Karpas-422 (cell line): Measurements from ENCODE around the gene SLC43A3. TPM values are rescaled to one million over a fixed set of nuclear protein-coding genes. Genes with fewer than 3 reads are reported as not detected.

ENCODE experiments used
- DNase-seq: peaks from one replicate; pipeline ENCODE4 v3.0.0-alpha.2; 2015
- H2AFZ ChIP-seq: fragments of 200-600 bp; sonication (generic); 2 replicates; pipeline ENCODE4 v1.6.1; 2014; ENCODE audit warnings: antibody characterized with exemption, low read length, mixed read lengths
- H3K27ac ChIP-seq: fragments of 200-600 bp; sonication (generic); 2 replicates; pipeline ENCODE4 v1.5.1; 2014; ENCODE audit warnings: mild to moderate bottlenecking, low read length, moderate library complexity
- H3K27me3 ChIP-seq: fragments of 200-600 bp; sonication (generic); 2 replicates; pipeline ENCODE4 v1.6.1; 2014; ENCODE audit warnings: low read length, mixed read lengths
- H3K36me3 ChIP-seq: fragments of 200-600 bp; sonication (generic); 2 replicates; pipeline ENCODE4 v1.6.1; 2014; ENCODE audit warnings: low read length, mixed read lengths; ENCODE audit not compliant: insufficient read depth
- H3K4me1 ChIP-seq: fragments of 200-600 bp; sonication (generic); 2 replicates; pipeline ENCODE4 v1.6.1; 2014; ENCODE audit warnings: mild to moderate bottlenecking, low read length, mixed read lengths
- H3K4me2 ChIP-seq: fragments of 200-600 bp; sonication (generic); 2 replicates; pipeline ENCODE4 v1.6.1; 2014; ENCODE audit warnings: low read length, low read depth, mild to moderate bottlenecking; ENCODE audit not compliant: poor library complexity, severe bottlenecking
- H3K4me3 ChIP-seq: fragments of 200-600 bp; sonication (generic); 2 replicates; pipeline ENCODE4 v1.5.1; 2014; ENCODE audit warnings: mild to moderate bottlenecking, antibody characterized with exemption, low read length, mixed read lengths
- H3K79me2 ChIP-seq: fragments of 200-600 bp; sonication (generic); 2 replicates; pipeline ENCODE4 v1.6.1; 2014; ENCODE audit warnings: mild to moderate bottlenecking, low read length, mixed read lengths
- H3K9ac ChIP-seq: fragments of 200-600 bp; sonication (generic); 2 replicates; pipeline ENCODE4 v1.6.0; 2014; ENCODE audit warnings: low read length
- H3K9me2 ChIP-seq: fragments of 200-600 bp; sonication (generic), shearing (Covaris generic); replicated peaks from 2 replicates; pipeline ENCODE4 v1.6.0; 2014; ENCODE audit warnings: mild to moderate bottlenecking, low read length, moderate library complexity; ENCODE audit not compliant: insufficient read depth
- H3K9me3 ChIP-seq: fragments of 300-700, 200-600 bp; sonication (generic); 2 replicates; pipeline ENCODE4 v1.6.1; 2014; ENCODE audit warnings: low read length, mixed read lengths
- H4K20me1 ChIP-seq: fragments of 200-600 bp; sonication (generic); 2 replicates; pipeline ENCODE4 v1.6.1; 2014; ENCODE audit warnings: mild to moderate bottlenecking, antibody characterized with exemption, low read length, low read depth; ENCODE audit not compliant: insufficient read depth
- total RNA-seq: library from RNA; depleted of rRNA; stranded (reverse); fragments of >200 nt; shearing (Covaris generic); gene quantifications from 2 replicates; pipeline ENCODE4 v1.2.3, GENCODE V29; 2014; ENCODE audit warnings: low replicate concordance

The SLC43A3 gene
- total RNA-seq, 1 experiment from 2014 or later = 69.3 TPM

- Histone ChIP-seq H3K4me2 (no peak overlapping the region), H3K9me2 (no peaks in the 10 kb centered on the region), H3K36me3 (peaks cover 75% of the 10 kb centered on the region), H3K27me3 (no peaks in the 10 kb centered on the region), H3K79me2 (peaks cover 33% of the 10 kb centered on the region), H3K4me1 (peaks cover 21% of the 10 kb centered on the region), H2AFZ (no peak overlapping the region), H4K20me1 (peaks cover 8% of the 10 kb centered on the region; the same call in 1 of the 2 replicates), H3K9me3 (no peaks in the 10 kb centered on the region), H3K4me3 (no peak overlapping the region), H3K9ac (no peak overlapping the region), H3K27ac (no peak overlapping the region)
- no peak for DNase-seq
Observed at GRCh38 chr11:57421066-57421465, 5.9 kb downstream of the SLC43A3 start.

GRCh38 chr11:57419146-57419545, 7.8 kb downstream of the SLC43A3 start:
- Histone ChIP-seq H4K20me1 (peaks cover 11% of the 10 kb centered on the region; the same call in 1 of the 2 replicates), H3K36me3 (peaks cover 74% of the 10 kb centered on the region)

GRCh38 chr11:57418131-57418530, 8.8 kb downstream of the SLC43A3 start:
- Histone ChIP-seq H3K4me2 (no peak overlapping the region), H3K27me3 (no peaks in the 10 kb centered on the region), H4K20me1 (peaks cover 11% of the 10 kb centered on the region; the same call in 1 of the 2 replicates), H3K9ac (no peak overlapping the region), H3K79me2 (peaks cover 9% of the 10 kb centered on the region; the same call in 1 of the 2 replicates), H2AFZ (no peak overlapping the region), H3K9me2 (no peaks in the 10 kb centered on the region), H3K27ac (no peak overlapping the region), H3K4me3 (no peak overlapping the region), H3K9me3 (no peaks in the 10 kb centered on the region), H3K4me1 (no peaks in the 10 kb centered on the region), H3K36me3 (peaks cover 77% of the 10 kb centered on the region)
- no peak for DNase-seq

More at GRCh38 chr11:57419146-57419545, 7.8 kb downstream of the SLC43A3 start:
- no peak overlapping the region for H2AFZ ChIP-seq
- H3K27ac ChIP-seq = no peak overlapping the region
- H3K4me1 ChIP-seq = peaks cover 2% of the 10 kb centered on the region
- no peaks in the 10 kb centered on the region for H3K9me2 ChIP-seq
- no peak overlapping the region for H3K9ac ChIP-seq
- no peaks in the 10 kb centered on the region for H3K27me3 ChIP-seq
- no peak overlapping the region for H3K4me2 ChIP-seq
- no peak overlapping the region for H3K4me3 ChIP-seq
- DNase-seq = no peak
- no peaks in the 10 kb centered on the region for H3K9me3 ChIP-seq
- H3K79me2 ChIP-seq = peaks cover 14% of the 10 kb centered on the region

GRCh38 chr11:57417056-57417455, 9.9 kb downstream of the SLC43A3 start:
- Histone ChIP-seq H3K27me3 (no peaks in the 10 kb centered on the region), H3K4me3 (no peak overlapping the region), H3K27ac (no peak overlapping the region), H3K4me1 (no peaks in the 10 kb centered on the region), H3K36me3 (peaks cover 72% of the 10 kb centered on the region), H3K4me2 (no peak overlapping the region), H3K9me2 (no peaks in the 10 kb centered on the region), H3K9ac (no peak overlapping the region), H4K20me1 (peaks cover 11% of the 10 kb centered on the region; the same call in 1 of the 2 replicates), H2AFZ (no peak overlapping the region), H3K79me2 (peaks cover 3% of the 10 kb centered on the region; the same call in 1 of the 2 replicates), H3K9me3 (no peaks in the 10 kb centered on the region)
- DNase-seq = no peak

- Histone ChIP-seq H3K36me3 (peaks cover 76% of the 10 kb centered on the region), H3K27me3 (no peaks in the 10 kb centered on the region), H3K4me2 (no peak overlapping the region), H3K4me1 (no peaks in the 10 kb centered on the region), H3K4me3 (no peak overlapping the region), H2AFZ (no peak overlapping the region), H3K79me2 (peaks cover 3% of the 10 kb centered on the region; the same call in 1 of the 2 replicates), H4K20me1 (peaks cover 11% of the 10 kb centered on the region; the same call in 1 of the 2 replicates), H3K9me3 (no peaks in the 10 kb centered on the region), H3K9ac (no peak overlapping the region), H3K9me2 (no peaks in the 10 kb centered on the region), H3K27ac (no peak overlapping the region)
- no peak for DNase-seq
Observed at GRCh38 chr11:57416436-57416835, 10.5 kb downstream of the SLC43A3 start.

GRCh38 chr11:57414612-57415212, 12.2 kb downstream of the SLC43A3 start:
- no peak overlapping the region for H3K4me3 ChIP-seq
- no peak for DNase-seq
- H3K4me1 ChIP-seq = no peaks in the 10 kb centered on the region
- H3K36me3 ChIP-seq = peaks cover 70% of the 10 kb centered on the region
- no peak overlapping the region for H3K27ac ChIP-seq
- H3K9me3 ChIP-seq = no peaks in the 10 kb centered on the region
- no peak overlapping the region for H2AFZ ChIP-seq
- H3K79me2 ChIP-seq = peaks cover 3% of the 10 kb centered on the region; the same call in 1 of the 2 replicates
- H3K27me3 ChIP-seq = no peaks in the 10 kb centered on the region
- no peaks in the 10 kb centered on the region for H3K9me2 ChIP-seq
- no peak overlapping the region for H3K4me2 ChIP-seq
- H3K9ac ChIP-seq = no peak overlapping the region
- peaks cover 15% of the 10 kb centered on the region; the same call in 1 of the 2 replicates for H4K20me1 ChIP-seq

- Histone ChIP-seq H3K9me2 (no peaks in the 10 kb centered on the region), H3K4me1 (no peaks in the 10 kb centered on the region), H3K36me3 (peaks cover 72% of the 10 kb centered on the region), H2AFZ (no peak overlapping the region), H3K9ac (no peak overlapping the region), H3K79me2 (peaks cover 3% of the 10 kb centered on the region; the same call in 1 of the 2 replicates), H3K27me3 (no peaks in the 10 kb centered on the region), H4K20me1 (peaks cover 15% of the 10 kb centered on the region; the same call in 1 of the 2 replicates), H3K27ac (no peak overlapping the region), H3K4me3 (no peak overlapping the region), H3K4me2 (no peak overlapping the region), H3K9me3 (no peaks in the 10 kb centered on the region)
- no peak for DNase-seq
Observed at GRCh38 chr11:57413681-57414080, 13.2 kb downstream of the SLC43A3 start.

- Histone ChIP-seq H4K20me1 (peaks cover 10% of the 10 kb centered on the region; the same call in 1 of the 2 replicates), H3K9me2 (no peaks in the 10 kb centered on the region), H3K9me3 (no peaks in the 10 kb centered on the region), H3K9ac (no peak overlapping the region), H3K27me3 (no peaks in the 10 kb centered on the region), H3K4me3 (no peak overlapping the region), H3K4me2 (no peak overlapping the region), H3K79me2 (no peaks in the 10 kb centered on the region), H3K36me3 (peaks cover 68% of the 10 kb centered on the region), H2AFZ (no peak overlapping the region), H3K4me1 (no peaks in the 10 kb centered on the region), H3K27ac (no peak overlapping the region)
- DNase-seq = no peak
Observed at GRCh38 chr11:57410287-57410686, 16.6 kb downstream of the SLC43A3 start.
